NCI-H510A (cell line): ENCODE results near the gene TXNIP.
"Not testable (repeated sequence)": the region's sequence is repeated elsewhere in the genome, so short reads cannot be mapped to it uniquely, and the experiment has no call there.

ENCODE experiments used
- DNase-seq: peaks from one replicate; lab custom pipeline; 2025; lab: John Stamatoyannopoulos, UW

The TXNIP gene

GRCh38 chr1:145996433-145997015 is at the start of gene TXNIP:
TSS of gene TXNIP (minus strand) at chr1:145996579. CDS start at chr1:145996266, 313 bp downstream.
- DNase-seq: peak; percentile 96

DNA sequence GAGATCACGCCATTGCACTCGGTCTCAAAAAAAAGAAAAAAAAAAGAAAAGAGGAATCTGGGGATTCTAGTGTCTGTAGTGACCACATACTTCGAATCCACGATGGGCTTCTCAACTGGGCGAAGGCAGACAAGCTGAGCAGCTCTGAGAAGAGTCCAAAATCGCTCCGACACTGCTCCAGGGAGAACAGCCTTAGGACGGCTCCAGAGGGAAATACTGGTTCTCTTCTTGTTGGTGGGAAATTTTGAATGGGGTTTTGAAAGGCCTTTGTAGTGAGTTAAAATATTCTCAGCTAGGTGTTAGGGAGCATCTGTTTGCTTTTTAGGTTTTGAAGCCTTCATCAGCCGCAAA is 43.4 kb upstream of the TXNIP start:
- DNase-seq: no peak

- peak; percentile 51 for DNase-seq
These were observed 40.7 kb upstream of the TXNIP start for GRCh38 chr1:146036965-146037646.

- no peak for DNase-seq
These were observed 40.0 kb upstream of the TXNIP start for GRCh38 chr1:146036241-146036964.

DNA sequence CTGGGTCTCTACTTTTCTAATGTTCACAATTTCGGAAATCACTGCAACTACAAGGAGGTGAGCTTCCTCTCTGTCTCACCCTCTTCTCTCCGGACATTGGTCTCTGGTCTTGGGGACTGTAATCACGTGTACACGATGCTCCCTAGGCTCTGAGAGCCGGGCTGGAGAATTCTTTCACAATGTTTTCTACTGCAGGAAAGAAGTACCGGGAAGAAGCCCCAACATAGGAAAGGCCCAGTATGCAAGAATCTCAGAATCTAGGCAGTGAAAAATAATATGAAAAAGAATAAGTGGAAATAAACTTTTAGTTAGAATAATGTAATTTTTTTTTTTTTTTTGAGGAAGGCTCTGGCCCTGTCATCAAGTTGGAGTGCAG is 38.7 kb upstream of the TXNIP start:
- DNase-seq: no peak

GRCh38 chr1:146032631-146033219 is 36.3 kb upstream of the TXNIP start:
- DNase-seq: no peak

DNA sequence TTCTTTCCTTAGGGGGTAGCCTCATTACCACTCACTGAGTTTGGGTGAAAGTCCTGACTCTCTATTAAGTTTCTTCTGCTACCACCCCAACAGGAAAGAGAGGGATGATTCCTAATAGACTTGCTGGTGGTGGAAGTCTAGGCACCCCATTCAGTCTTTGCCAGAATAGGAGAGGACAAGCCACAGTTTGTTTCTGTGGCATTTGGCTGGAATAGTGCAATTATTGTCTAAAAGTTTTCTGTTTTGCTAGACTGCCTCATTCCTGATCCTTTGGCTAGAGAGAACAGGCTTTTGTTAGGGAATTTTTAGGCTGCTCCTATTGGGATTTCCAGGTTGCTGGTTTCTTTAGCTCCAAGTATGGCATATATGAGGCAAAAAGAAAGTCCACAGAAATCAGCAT is 35.1 kb upstream of the TXNIP start:
- no peak for DNase-seq

DNA sequence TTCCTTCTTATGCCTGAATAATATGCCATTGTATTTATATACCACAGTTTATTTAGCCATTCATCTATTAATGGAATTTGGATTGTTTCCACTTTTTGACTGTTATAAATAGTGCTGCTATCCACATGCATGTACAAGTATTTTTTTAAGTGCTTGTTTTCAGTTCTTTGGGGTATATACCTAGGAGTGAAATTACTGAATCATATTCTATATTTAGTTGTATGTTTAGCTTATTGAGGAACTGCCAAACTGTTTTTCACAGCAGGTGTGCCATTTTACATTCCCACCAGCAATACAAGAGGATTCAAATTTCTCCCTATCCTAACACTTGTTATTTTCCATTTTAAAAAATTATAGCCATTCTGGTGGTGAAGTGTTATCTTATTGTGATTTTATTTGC is 32.7 kb upstream of the TXNIP start:
- no peak for DNase-seq

DNA sequence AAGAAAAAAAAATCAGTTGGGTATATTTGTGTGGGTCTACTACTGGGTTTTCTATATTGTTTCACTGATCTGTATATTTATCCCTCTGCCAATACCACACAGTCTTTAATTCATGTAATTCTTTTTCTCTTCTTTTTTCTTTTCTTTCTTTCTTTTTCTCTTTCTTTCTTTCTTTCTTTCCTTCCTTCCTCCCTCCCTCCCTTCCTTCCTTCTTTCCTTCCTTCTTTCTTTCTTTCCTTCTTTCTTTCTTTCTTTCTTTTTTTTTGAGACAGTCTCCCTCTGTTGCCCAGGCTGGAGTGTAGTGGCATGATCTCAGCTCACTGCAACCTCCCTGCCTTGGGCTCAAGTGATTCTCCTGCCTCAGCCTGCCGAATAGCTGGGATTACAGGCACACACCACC is 30.3 kb upstream of the TXNIP start:
- DNase-seq: not testable (repeated sequence)

GRCh38 chr1:146025787-146026495 is 29.6 kb upstream of the TXNIP start:
- DNase-seq: not testable (repeated sequence)

DNA sequence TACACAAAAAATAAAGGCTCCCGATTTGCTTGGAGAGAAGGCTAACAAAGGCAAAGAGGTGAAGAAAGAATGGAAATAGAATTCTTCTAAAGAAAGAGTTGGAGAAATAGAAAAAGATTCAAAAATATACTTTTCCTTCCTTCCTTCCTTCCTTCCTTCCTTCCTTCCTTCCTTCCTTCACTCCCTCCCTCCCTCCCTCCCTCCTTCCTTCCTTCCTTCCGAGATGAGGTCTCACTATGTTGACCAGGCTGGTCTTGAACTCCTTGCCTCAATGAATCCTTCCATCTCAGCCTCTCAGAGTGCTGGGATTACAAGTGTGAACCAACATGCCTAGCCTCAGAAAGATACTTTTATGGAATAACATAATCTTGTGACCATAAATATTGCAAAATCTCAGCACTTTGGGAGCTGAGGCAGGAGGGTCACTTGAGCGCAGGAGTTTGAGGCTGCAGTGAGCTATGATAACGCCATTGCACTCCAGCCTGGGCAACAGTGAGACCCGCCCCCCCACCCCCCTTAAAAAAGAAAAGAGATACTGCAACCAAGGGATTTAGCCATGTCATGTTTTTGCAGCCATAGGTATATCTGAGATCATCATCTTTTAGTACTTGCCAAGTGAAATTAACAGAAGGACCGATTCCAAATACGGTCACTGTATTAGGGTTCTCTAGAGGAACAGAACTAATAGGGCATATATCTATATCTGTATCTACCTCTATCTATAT is 26.2 kb upstream of the TXNIP start:
- DNase-seq: no peak

- DNase-seq: no peak
These were observed 25.4 kb upstream of the TXNIP start, which contains the start of gene HJV for GRCh38 chr1:146021622-146022402. TSS of gene HJV (minus strand) at chr1:146021735. CDS start at chr1:146020231, 1,504 bp downstream.

GRCh38 chr1:146021050-146021445 is 24.7 kb upstream of the TXNIP start:
- DNase-seq: no peak

DNA sequence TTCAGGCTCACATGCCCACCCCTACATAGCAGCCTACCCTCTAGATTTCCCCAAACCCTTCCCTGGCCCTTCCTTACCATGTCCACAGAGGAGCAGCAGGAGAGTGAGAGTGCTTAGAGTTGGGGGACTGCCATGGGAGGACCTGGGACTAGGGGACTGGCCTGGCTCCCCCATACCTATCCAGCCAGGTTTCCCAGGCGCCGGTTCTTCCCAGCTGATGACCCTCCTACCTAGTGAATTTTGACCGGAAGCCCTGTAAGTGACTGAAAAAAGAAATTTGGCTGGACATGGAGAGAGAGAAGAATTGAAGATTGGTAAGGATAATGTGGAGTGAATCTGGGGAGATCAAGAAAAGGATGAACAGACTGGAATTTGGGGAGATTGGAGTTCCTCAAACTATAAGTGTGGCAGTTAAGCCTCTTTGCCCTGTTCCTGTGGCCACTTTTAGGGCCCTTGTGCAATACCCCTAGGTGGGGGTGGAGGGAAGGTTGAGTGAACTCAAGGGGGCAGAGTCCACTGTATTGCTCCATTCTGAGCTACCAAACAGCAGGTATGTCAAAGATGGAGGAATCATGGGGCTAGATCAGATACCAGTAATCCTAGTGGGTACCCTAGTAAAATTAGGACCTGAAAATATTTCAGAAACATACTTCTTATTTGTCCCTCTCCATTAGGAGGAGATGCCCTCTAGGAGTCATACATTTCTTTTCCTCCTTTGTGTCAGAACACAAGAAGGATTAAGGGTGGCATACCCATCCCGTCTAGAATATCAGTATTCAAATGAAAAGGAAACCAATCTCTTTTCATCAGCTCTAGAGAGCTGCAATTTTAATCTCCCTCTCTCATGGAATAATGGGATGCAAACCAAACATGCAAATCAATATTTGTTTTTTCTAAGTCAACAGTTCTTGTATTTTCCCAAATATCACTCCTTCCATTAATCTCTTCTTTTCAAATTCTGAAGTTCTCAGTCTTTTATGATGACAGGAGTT is 24.0 kb upstream of the TXNIP start:
- DNase-seq: no peak

DNA sequence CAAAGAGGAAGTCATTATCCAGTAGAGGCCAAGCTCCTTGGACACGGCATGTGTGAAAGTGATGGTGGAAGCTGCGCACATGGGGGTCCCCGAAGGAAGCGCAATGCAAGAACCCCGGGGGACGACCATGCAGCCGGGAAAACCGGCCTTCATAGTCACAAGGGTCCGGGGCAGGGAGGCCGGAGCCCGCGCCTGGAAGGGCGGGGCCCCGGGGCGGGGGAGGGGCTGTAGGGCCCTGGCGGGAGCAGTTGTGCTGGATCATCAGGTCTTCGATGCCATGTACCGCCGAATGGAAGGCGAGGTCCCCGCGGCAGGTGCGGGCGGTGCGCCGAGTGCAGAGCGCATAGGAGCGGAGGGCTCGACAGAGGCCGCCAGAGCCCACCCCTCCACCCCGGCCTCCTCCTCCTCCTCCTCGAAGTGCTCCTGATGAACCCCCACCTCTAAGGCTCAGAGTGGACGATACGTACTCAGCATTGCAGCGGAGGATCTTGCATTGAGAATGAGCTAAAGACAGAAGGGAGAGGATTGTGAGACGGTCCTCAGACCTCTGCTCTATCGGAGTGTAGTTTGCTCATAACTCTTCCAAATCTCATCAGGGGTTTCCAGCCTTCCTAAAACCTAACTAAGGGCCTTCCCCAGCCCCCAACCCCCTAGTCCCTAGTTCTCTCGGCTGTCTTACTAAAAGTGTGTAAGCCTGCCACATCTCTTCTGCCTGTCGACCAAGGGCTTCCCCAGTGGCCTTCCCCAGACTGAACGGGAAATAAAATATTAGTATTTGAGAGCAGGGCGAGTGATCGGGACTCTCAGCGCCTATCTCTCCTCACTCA is 23.1 kb upstream of the TXNIP start:
- no peak for DNase-seq

- no peak for DNase-seq
These were observed 20.5 kb upstream of the TXNIP start for GRCh38 chr1:146016891-146017290.

GRCh38 chr1:146013559-146013922 is 17.2 kb upstream of the TXNIP start:
- DNase-seq: no peak

- no peak for DNase-seq
These were observed 16.6 kb upstream of the TXNIP start for GRCh38 chr1:146012703-146013558.
